ENCODE measurements around the gene ADGRG3. TPM values are rescaled to one million over a fixed set of nuclear protein-coding genes. Genes with fewer than 3 reads are reported as not detected.

The ADGRG3 gene
- polyA plus RNA-seq, 3 donors from 2014 or later = 13.1 to 18.4 (median 15.7) TPM

DNA sequence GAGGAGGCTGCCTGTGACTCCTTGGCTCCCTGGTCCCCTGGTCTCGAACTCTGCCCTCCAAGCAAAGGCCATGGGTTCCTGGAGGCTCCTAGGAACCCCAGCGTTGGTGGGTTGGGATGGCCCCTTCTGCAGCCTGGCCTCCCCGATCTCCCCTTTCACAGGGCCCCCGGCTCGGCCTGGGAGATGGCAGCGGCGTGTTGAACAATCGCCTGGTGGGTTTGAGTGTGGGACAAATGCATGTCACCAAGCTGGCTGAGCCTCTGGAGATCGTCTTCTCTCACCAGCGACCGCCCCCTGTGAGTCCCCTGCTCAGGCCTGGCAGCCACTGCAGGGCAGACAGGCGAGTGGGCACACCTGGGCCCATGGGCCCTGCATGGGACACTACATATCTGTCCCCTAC is 10.9 kb downstream of the ADGRG3 start:
- peaks cover 0 to 2% of the 10 kb centered on the region in 2 donors for H3K4me1 Mint-ChIP-seq
- H3K27me3 Mint-ChIP-seq (ENCODE audit: low read depth in 3 of 3) = peaks cover 0 to 1% (median under 1%) of the 10 kb centered on the region in 3 donors
- peak overlapping the region in 1 of 6 donors; percentile 22 for H3K27ac Mint-ChIP-seq
- H3K36me3 Mint-ChIP-seq = no peaks in the 10 kb centered on the region
- DNase-seq = no peak
- H3K9me3 Mint-ChIP-seq = no peaks in the 10 kb centered on the region
- H3K4me3 Mint-ChIP-seq = no peak overlapping the region

DNA sequence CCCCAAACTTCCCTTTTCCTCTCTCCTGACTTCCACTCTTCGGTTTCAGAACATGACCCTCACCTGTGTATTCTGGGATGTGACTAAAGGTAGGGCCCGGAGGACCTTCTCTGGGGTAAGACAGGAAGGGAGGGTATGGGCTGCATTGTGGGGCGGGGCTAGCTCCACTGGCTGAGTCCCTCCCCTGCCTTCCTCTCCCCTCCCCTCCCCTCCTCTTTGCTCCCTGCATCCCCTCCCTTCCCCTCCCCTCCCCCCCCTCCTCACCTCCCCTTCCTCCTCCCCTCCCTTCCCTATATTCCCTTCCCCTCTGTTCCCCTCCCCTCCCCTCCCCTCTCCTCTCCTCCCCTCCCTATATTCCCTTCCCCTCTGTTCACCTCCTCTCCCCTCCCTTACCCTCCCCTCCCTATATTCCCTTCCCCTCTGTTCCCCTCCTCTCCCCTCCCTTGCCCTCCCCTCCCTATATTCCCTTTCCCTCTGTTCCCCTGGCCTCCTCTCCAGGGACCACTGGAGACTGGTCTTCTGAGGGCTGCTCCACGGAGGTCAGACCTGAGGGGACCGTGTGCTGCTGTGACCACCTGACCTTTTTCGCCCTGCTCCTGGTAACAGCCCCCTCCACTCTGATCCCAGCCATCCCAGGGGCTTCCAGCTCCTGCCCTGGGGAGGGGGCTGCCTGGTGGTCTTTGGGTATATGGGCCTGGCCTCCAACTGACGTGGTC is 11.8 kb downstream of the ADGRG3 start:
- peak overlapping the region in 2 of 6 donors; percentile 34 to 70 for H3K27ac Mint-ChIP-seq
- peaks cover 0 to 1% (median 0%) of the 10 kb centered on the region in 3 donors for H3K27me3 Mint-ChIP-seq (ENCODE audit: low read depth in 3 of 3)
- H3K4me3 Mint-ChIP-seq = no peak overlapping the region
- H3K4me1 Mint-ChIP-seq = peaks cover 0 to 2% of the 10 kb centered on the region in 2 donors
- H3K9me3 Mint-ChIP-seq = no peaks in the 10 kb centered on the region
- H3K36me3 Mint-ChIP-seq = no peaks in the 10 kb centered on the region
- no peak for DNase-seq

DNA sequence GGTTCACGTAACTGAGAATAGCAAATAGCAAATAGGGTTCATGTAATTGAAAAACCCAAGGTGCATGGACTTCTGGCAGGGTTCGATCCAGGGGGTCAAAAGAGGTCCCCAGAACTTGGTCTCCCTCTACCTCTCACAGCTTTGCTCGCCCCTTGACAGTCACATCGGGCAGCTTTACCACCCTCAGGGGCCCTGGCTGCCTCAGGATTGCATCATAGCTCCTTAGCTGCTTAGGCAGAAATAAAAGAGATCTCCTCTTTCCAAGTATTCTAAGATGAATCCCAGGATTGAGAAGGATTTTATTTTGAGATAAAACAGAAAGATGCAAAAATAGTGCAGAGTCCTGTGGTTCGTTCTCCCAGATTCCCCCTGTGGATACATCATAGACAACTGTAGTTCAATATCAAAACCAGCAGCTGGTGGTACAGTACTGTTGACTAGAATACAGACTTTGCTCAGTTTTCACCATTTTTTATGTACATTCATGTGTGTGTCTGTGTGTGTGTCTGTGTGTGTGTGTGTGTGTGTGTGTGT is 12.8 kb downstream of the ADGRG3 start:
- H3K4me1 Mint-ChIP-seq = peaks cover 0 to 2% of the 10 kb centered on the region in 2 donors
- no peak overlapping the region for H3K27ac Mint-ChIP-seq

DNA sequence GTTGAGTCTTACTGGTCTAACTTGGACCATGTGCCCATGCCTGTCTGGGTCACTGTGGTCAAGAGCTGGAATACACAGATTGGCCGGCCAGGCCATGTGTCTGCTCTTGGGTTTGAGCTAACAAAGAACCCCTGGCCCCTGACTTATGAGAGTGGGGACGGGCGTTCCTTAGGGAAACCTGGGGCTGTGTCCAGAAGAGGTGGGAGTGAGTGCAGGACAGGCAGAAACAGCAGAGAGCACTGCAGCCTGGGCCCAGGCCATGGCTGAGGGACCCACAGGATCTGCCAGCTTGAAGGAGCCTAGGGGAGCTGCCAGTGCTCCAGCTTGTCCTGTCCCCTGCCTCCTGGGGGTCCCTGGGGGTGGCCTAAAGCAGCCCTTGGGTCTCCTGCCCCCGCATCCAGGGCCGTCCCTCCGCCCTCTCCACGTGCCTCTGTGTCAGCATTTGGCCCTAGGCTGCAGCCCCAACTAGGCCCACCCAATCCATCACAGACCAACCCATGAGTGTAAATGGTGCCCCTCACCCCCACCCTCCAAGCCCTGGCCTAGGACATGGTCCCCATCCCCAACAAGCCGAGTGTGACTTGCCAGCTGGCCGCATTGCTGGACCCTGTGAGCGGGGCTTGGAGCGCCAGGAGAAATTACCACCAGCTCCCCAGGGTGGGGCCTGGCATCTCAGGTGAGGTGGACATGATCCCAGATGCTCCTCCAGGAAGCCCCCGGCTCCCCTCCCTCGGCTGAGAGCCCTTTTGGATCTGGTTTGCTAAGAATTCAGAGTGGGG is 14.0 kb downstream of the ADGRG3 start:
- Mint-ChIP-seq H3K36me3 (no peaks in the 10 kb centered on the region), H3K27me3 (ENCODE audit: low read depth in 3 of 3) (peaks cover 0 to 1% (median 0%) of the 10 kb centered on the region in 3 donors), H3K27ac (no peak overlapping the region), H3K9me3 (no peaks in the 10 kb centered on the region), H3K4me3 (no peak overlapping the region), H3K4me1 (peaks cover 0 to 2% of the 10 kb centered on the region in 2 donors)
- no peak for DNase-seq

More for the DNA sequence above, 12.8 kb downstream of the ADGRG3 start:
- Mint-ChIP-seq H3K4me3 (no peak overlapping the region), H3K27me3 (ENCODE audit: low read depth in 3 of 3) (peaks cover 0 to 1% (median 0%) of the 10 kb centered on the region in 3 donors), H3K9me3 (no peaks in the 10 kb centered on the region), H3K36me3 (no peaks in the 10 kb centered on the region)
- DNase-seq = no peak

DNA sequence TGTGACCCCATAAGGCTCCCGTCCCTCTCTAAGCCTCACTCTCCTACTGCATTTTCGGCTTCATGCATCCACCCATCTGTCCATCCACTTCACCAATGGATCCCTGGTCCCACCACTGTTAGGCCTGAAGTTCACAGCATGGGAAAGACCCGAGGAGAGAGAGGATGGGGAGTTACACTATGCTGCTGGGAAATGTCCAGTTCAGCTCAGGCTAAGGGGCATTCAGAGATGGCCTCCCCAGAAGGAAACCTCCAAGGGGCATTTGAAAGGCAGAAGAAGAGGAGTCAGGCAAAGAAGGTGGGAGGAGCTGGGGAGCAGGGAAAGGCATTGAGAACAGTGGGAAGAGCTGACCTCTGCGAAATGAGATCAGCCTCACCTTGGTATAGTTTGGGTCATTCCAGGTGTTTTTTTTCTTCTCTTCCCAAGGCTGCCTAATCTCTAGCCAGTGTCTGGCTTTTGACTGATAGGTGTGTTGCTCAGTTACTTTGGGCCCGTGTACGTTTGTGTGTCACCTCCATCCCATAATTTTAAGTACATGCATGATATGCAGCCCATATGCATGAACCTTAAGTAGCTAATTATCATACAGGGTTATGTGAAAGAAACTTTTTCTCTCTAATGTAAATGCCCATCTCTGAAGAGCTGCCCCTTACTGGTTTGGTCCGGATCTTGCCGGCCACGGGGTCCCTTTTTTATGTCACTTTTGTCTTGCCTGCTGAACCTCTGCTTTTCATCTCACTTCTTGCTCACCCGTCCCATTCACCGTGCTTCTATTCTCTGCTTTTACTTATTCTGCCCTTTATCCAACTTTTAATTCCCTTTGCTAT is 14.9 kb downstream of the ADGRG3 start:
- Mint-ChIP-seq H3K36me3 (no peaks in the 10 kb centered on the region), H3K27me3 (ENCODE audit: low read depth in 3 of 3) (peaks cover 0 to 1% (median 0%) of the 10 kb centered on the region in 3 donors), H3K9me3 (no peaks in the 10 kb centered on the region), H3K4me3 (no peak overlapping the region), H3K4me1 (peaks cover 0 to 2% of the 10 kb centered on the region in 2 donors), H3K27ac (peak overlapping the region in 3 of 6 donors; percentile 25 to 56 (median 46))
- DNase-seq = no peak

DNA sequence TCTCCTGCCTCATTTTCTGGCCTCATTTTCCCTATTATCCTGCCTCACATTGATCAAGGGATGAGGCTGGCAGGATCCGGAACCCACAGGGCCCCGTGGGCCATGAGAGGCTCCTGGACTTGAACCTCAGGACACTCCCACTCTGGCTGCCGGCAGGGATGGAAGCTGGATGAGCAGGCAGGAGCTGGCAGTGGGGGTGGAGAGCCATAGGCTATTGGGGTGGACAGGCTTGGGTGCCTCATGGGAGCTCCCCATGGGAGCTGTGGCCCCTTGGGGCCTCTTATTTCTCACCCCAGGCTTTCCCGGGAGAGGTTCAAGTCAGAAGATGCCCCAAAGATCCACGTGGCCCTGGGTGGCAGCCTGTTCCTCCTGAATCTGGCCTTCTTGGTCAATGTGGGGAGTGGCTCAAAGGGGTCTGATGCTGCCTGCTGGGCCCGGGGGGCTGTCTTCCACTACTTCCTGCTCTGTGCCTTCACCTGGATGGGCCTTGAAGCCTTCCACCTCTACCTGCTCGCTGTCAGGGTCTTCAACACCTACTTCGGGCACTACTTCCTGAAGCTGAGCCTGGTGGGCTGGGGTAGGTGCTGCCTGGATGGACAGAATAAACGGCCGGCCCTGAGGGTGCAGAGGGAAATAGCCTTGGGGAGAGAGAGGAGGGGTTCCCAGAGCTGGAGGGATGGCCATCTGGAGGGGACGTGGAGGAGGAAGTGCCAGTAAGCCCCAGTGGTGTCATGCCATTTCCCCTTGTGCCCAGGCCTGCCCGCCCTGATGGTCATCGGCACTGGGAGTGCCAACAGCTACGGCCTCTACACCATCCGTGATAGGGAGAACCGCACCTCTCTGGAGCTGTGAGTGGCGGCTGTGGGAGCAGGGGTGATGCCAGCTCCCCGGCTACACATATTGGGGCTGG is 15.8 kb downstream of the ADGRG3 start:
- H3K9me3 Mint-ChIP-seq = no peaks in the 10 kb centered on the region
- H3K27me3 Mint-ChIP-seq (ENCODE audit: low read depth in 3 of 3) = peaks cover 0 to 1% (median under 1%) of the 10 kb centered on the region in 3 donors
- H3K27ac Mint-ChIP-seq = peak overlapping the region in 2 of 6 donors; percentile 25 to 46
- H3K36me3 Mint-ChIP-seq = no peaks in the 10 kb centered on the region
- no peak for DNase-seq
- no peak overlapping the region for H3K4me3 Mint-ChIP-seq
- H3K4me1 Mint-ChIP-seq = peaks cover 0 to 2% of the 10 kb centered on the region in 2 donors

DNA sequence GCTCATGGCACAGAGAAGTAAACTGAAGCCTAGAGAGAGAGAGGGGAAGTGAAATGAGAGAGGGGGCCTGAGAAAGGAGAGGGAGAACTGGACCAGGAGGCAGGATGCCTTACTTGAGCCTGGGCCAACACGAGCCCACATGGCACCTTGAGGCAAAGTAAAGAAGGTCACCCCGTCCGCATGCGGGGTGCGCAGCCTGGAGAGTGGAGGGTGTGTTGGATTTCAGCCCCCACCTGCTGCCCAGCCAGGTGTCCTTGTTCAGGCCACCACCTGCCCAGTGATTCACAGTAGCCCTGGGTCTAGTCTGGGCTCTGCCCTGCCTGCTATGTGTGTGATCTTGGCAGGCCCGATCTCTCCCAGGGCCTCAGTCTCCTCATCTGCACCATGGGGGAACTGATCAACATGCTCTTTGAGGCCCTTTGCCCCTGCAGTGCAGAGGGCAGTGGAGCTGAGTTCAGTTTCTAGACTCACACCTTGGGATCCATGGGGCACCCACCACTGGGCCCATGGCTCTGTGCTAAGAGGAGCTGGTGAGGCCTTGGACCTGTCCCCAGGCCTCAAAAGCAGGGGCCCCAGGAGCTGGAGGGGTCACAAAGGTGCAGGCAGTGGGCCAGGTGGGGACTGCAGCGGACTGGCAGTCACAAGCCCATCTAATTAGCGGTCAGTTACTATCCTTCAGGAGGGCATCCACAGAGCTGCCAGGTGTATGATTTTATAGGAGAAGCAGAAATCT is 16.7 kb downstream of the ADGRG3 start:
- Mint-ChIP-seq H3K36me3 (no peaks in the 10 kb centered on the region), H3K4me3 (no peak overlapping the region), H3K27me3 (ENCODE audit: low read depth in 3 of 3) (peaks cover 0 to 4% (median 1%) of the 10 kb centered on the region in 3 donors), H3K27ac (peak overlapping the region in 1 of 6 donors; percentile 48), H3K4me1 (peaks cover 8 to 10% of the 10 kb centered on the region in 2 donors), H3K9me3 (no peaks in the 10 kb centered on the region)
- DNase-seq = no peak

DNA sequence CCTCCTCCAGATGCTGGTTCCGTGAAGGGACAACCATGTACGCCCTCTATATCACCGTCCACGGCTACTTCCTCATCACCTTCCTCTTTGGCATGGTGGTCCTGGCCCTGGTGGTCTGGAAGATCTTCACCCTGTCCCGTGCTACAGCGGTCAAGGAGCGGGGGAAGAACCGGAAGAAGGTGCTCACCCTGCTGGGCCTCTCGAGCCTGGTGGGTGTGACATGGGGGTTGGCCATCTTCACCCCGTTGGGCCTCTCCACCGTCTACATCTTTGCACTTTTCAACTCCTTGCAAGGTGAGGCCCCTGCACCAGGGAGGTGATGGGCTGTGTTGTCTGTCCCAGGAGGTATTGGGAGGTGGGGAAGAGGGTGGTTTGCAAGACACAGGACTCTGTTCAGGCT is 17.5 kb downstream of the ADGRG3 start:
- Mint-ChIP-seq H3K27me3 (ENCODE audit: low read depth in 3 of 3) (peaks cover 0 to 7% (median 1%) of the 10 kb centered on the region in 3 donors), H3K4me1 (peaks cover 15 to 17% of the 10 kb centered on the region in 2 donors), H3K4me3 (no peak overlapping the region), H3K9me3 (no peaks in the 10 kb centered on the region), H3K36me3 (no peaks in the 10 kb centered on the region), H3K27ac (peak overlapping the region in 2 of 6 donors; percentile 24 to 59)
- DNase-seq = no peak

DNA sequence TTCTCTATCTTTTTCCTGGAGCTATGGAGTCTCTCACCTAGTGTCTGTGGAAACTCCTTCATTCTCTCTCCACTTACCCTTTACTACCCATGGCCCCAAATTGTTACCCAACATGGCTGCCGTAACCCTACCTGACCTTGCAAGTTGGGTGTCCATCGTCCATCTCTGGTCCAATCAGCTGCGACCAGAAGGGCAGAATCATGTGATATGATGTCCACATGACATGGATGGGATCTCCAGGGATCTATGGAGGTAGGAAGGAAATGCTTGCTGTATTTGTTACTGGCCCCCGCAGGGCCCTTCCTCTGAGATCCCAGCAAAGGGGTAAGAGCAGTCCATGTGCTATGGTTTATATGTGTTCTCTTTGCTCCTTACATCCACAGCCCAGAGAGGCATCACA is 18.5 kb downstream of the ADGRG3 start:
- Mint-ChIP-seq H3K9me3 (no peaks in the 10 kb centered on the region), H3K4me1 (peaks cover 19% of the 10 kb centered on the region in 2 donors), H3K4me3 (no peak overlapping the region), H3K27me3 (ENCODE audit: low read depth in 3 of 3) (peaks cover 0 to 7% (median 1%) of the 10 kb centered on the region in 3 donors), H3K36me3 (no peaks in the 10 kb centered on the region), H3K27ac (peak overlapping the region in 2 of 6 donors; percentile 32 to 59)
- DNase-seq = no peak

DNA sequence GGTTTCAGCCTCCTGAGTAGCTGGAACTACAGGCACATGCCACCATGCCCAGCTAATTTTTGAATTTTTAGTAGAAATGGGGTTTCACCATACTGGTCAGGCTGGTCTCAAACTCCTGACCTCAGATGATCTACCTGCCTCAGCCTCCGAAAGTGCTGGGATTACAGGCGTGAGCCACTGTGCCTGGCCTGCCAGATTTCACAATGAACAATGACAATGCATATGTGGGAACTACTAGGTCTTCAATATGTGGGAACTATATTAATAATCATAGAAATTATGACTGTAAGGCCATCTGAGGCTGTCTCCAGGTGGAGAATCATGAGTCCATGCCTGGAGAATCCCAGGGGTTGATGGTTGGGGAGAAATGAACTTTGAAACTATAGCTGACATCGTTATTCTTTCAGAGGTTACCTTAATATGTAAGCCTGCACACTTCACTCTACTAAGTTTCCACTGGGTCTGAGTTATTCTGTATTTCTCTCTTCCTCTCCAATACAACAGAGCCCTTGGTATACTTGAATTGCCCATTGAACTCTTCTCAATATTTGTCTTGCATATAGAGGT is 19.3 kb downstream of the ADGRG3 start:
- H3K9me3 Mint-ChIP-seq = no peaks in the 10 kb centered on the region
- H3K27ac Mint-ChIP-seq = peak overlapping the region in 5 of 6 donors; percentile 4 to 93 (median 62)
- H3K4me1 Mint-ChIP-seq = peaks cover 19% of the 10 kb centered on the region in 2 donors
- H3K4me3 Mint-ChIP-seq = no peak overlapping the region
- no peak for DNase-seq
- H3K27me3 Mint-ChIP-seq (ENCODE audit: low read depth in 3 of 3) = peaks cover 0 to 8% (median 1%) of the 10 kb centered on the region in 3 donors
- no peaks in the 10 kb centered on the region for H3K36me3 Mint-ChIP-seq

DNA sequence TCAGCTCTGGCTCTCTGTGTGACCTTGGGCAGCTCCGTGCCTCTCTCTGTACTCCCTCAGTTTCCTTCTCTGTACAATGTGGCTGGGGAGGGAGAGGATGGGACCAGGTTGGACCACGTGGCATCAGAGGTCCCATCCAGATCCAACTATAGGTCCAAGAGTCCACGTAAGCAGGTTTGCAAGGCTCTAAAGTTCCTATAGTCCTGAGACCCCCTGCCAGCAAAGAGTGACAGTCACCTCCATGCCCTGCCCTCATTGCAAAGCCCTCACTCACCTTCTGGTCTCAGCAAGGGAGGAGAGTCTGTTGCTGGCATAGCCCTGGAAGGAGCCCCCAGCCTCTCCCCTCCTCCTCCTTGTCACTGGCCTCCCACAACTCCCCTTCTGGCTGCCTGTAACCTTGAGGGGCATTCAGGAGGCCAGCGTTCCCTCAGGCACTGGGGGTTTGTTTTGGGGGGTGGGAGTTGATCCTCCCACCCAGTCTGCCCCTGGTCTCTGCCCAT is 20.4 kb downstream of the ADGRG3 start:
- H3K27ac Mint-ChIP-seq = peak overlapping the region; percentile 62 to 93 (median 86)
- H3K4me3 Mint-ChIP-seq = no peak overlapping the region

More for the DNA sequence above, 20.4 kb downstream of the ADGRG3 start:
- Mint-ChIP-seq H3K4me1 (peaks cover 19% of the 10 kb centered on the region in 2 donors), H3K36me3 (no peaks in the 10 kb centered on the region), H3K9me3 (no peaks in the 10 kb centered on the region), H3K27me3 (ENCODE audit: low read depth in 3 of 3) (peaks cover 0 to 9% (median 0%) of the 10 kb centered on the region in 3 donors)
- DNase-seq = no peak

Data from immature natural killer cell (primary cell).